HCT116 (cell line): Measurements from ENCODE around the gene TEAD3. TPM values are rescaled to one million over a fixed set of nuclear protein-coding genes. Genes with fewer than 3 reads are reported as not detected.

Source experiments
- ATAC-seq: fragments of 200-7000 bp; cut with Tn5 transposase; 2 replicates; pipeline ENCODE4 v1.9.1; 2020; ENCODE audit warnings: mild to moderate bottlenecking, moderate library complexity
- BruUV-seq: library from RNA; stranded (reverse); fragments of 400-500 nt; replicated peaks from 2 replicates; lab custom pipeline; 2021; lab: Mats Ljungman, UMichigan
- CTCF ChIA-PET: fragments of 300-600 bp; sonication (Branson Sonifier 250); formaldehyde crosslinking; loops from one replicate; lab custom pipeline; 2021; ENCODE audit warnings: antibody characterized with exemption; lab: Charles Lee
- POLR2A ChIA-PET: fragments of 300-600, 350-600 bp; sonication (Branson Sonifier 250); formaldehyde crosslinking; loops from one replicate; lab custom pipeline; 2021; ENCODE audit warnings: antibody characterized with exemption; lab: Charles Lee
- RAD21 ChIA-PET, 2 experiments: fragments of 300-600 bp; sonication (Branson Sonifier 250); formaldehyde crosslinking; loops; one replicate each; lab custom pipeline; 2023; ENCODE audit warnings: low total read pairs in 2 of 2; ENCODE audit not compliant: uncharacterized antibody in 2 of 2, unreplicated experiment in 2 of 2, low non-redundant PET in 1 of 2; lab: Charles Lee
- DNase-seq: peaks from one replicate; pipeline ENCODE4 v3.0.0-alpha.2; 2010; ENCODE audit warnings: low read depth, low spot score
- H2AFZ ChIP-seq: fragments of 200-600 bp; shearing (Covaris generic), sonication (generic); 2 replicates; pipeline ENCODE4 v1.6.1; 2017; ENCODE audit warnings: low read depth, mixed run types, mixed read lengths, antibody characterized with exemption, low read length; ENCODE audit not compliant: poor library complexity, severe bottlenecking
- H3K27ac ChIP-seq: 2 replicates; pipeline ENCODE4 v1.5.1; 2012; ENCODE audit warnings: low read depth, low read length
- H3K27me3 ChIP-seq: fragments of 200-600 bp; sonication (generic); 2 replicates; pipeline ENCODE4 v1.6.1; 2016; ENCODE audit warnings: mixed run types, low read length, mixed read lengths; ENCODE audit not compliant: insufficient read depth
- H3K36me3 ChIP-seq, 2 experiments: fragments of 200-500 bp in 1 of 2; fragments of 200-600 bp in 1 of 2; sonication (Bioruptor generic) in 1 of 2; sonication (generic) in 1 of 2; 2 replicates each; pipeline versions ENCODE4 v1.5.1 to v1.6.1; 2014 to 2016; ENCODE audit warnings: low read length in 2 of 2, inconsistent platforms in 1 of 2, mixed read lengths in 1 of 2, mixed run types in 1 of 2; ENCODE audit not compliant: insufficient read depth in 2 of 2, control insufficient read depth in 1 of 2
- H3K4me1 ChIP-seq, 2 experiments: fragments of 200-600 bp in 1 of 2; sonication (generic) in 1 of 2; 2 replicates each; pipeline versions ENCODE4 v1.5.1 to v1.6.1; 2012 to 2017; ENCODE audit warnings: low read length in 2 of 2, inconsistent platforms in 1 of 2, mild to moderate bottlenecking in 1 of 2, mixed read lengths in 1 of 2, mixed run types in 1 of 2, moderate library complexity in 1 of 2; ENCODE audit not compliant: insufficient read depth in 2 of 2, control insufficient read depth in 1 of 2
- H3K4me2 ChIP-seq: fragments of 200-600 bp; sonication (generic); 2 replicates; pipeline ENCODE4 v1.6.1; 2017; ENCODE audit warnings: mixed run types, low read length, mixed read lengths
- H3K4me3 ChIP-seq, 2 experiments: fragments of 200-600 bp in 1 of 2; sonication (generic) in 1 of 2; replicated peaks in 1 of 2; 2 replicates each; pipeline ENCODE4 v1.5.1; 2011 to 2016; ENCODE audit warnings: low read length in 2 of 2, control low read depth in 1 of 2, low read depth in 1 of 2, mild to moderate bottlenecking in 1 of 2, mixed read lengths in 1 of 2, mixed run types in 1 of 2
- H3K79me2 ChIP-seq: fragments of 200-600 bp; sonication (generic); 2 replicates; pipeline ENCODE4 v1.6.1; 2017; ENCODE audit warnings: mild to moderate bottlenecking, mixed run types, low read length, moderate library complexity, mixed read lengths; ENCODE audit not compliant: insufficient read depth
- H3K9ac ChIP-seq: fragments of 200-600 bp; sonication (generic); 2 replicates; pipeline ENCODE4 v1.6.1; 2016; ENCODE audit warnings: low read length, mixed read lengths
- H3K9me2 ChIP-seq: fragments of 200-600 bp; sonication (generic), shearing (Covaris generic); 2 replicates; pipeline ENCODE4 v1.6.1; 2017; ENCODE audit warnings: mixed run types, mild to moderate bottlenecking, moderate library complexity; ENCODE audit not compliant: insufficient read depth
- H3K9me3 ChIP-seq, 2 experiments: fragments of 200-500 bp in 1 of 2; fragments of 200-600 bp in 1 of 2; sonication (Bioruptor generic) in 1 of 2; sonication (generic) in 1 of 2; 2 replicates each; pipeline ENCODE4 v1.6.1; 2014 to 2017; ENCODE audit warnings: low read length in 2 of 2, mixed read lengths in 2 of 2, inconsistent platforms in 1 of 2, low read depth in 1 of 2, mild to moderate bottlenecking in 1 of 2, mixed run types in 1 of 2, moderate library complexity in 1 of 2; ENCODE audit not compliant: control insufficient read depth in 1 of 2, insufficient read depth in 1 of 2
- H4K20me1 ChIP-seq: fragments of 200-600 bp; sonication (generic), shearing (Covaris generic); 2 replicates; pipeline ENCODE4 v1.6.1; 2017; ENCODE audit warnings: mixed run types, mild to moderate bottlenecking, moderate library complexity; ENCODE audit not compliant: insufficient read depth
- CBX3 ChIP-seq: IDR thresholded peaks from 2 replicates; pipeline ENCODE4 v1.6.1; 2012; ENCODE audit warnings: low read depth
- CEBPB ChIP-seq: IDR thresholded peaks from 2 replicates; pipeline ENCODE4 v1.6.1; 2012; ENCODE audit warnings: low read depth
- EZH2phosphoT487 ChIP-seq: fragments of 200-600 bp; IDR thresholded peaks from 2 replicates; pipeline ENCODE4 v1.6.1; 2018; ENCODE audit warnings: antibody characterized with exemption, borderline replicate concordance
- MAX ChIP-seq: IDR thresholded peaks from 2 replicates; pipeline ENCODE4 v1.6.1; 2012
- POLR2A ChIP-seq: IDR thresholded peaks from 2 replicates; pipeline ENCODE4 v1.7.0; 2011; ENCODE audit warnings: borderline replicate concordance; ENCODE audit not compliant: insufficient read depth, insufficient read length; ENCODE audit errors: extremely low read depth
- POLR2AphosphoS5 ChIP-seq: IDR thresholded peaks from 2 replicates; pipeline ENCODE4 v1.6.1; 2011; ENCODE audit warnings: mild to moderate bottlenecking, low read depth, low read length, moderate library complexity
- RAD21 ChIP-seq: IDR thresholded peaks from 2 replicates; pipeline ENCODE4 v1.6.1; 2012; ENCODE audit warnings: low read depth, mild to moderate bottlenecking
- REST ChIP-seq: IDR thresholded peaks from 2 replicates; pipeline ENCODE4 v1.6.1; 2012; ENCODE audit warnings: low read depth
- SIN3A ChIP-seq: IDR thresholded peaks from 2 replicates; pipeline ENCODE4 v1.6.1; 2012; ENCODE audit warnings: low read depth
- SP1 ChIP-seq: IDR thresholded peaks from 2 replicates; pipeline ENCODE4 v1.6.1; 2012; ENCODE audit warnings: low read depth
- SRF ChIP-seq: IDR thresholded peaks from 2 replicates; pipeline ENCODE4 v1.6.1; 2012; ENCODE audit warnings: low read depth
- ZFX ChIP-seq: fragments of 450-650 bp; IDR thresholded peaks from 2 replicates; pipeline ENCODE4 v1.6.1; 2017
- ZNF274 ChIP-seq: fragments of 200-500 bp; sonication (Bioruptor generic); IDR thresholded peaks from 2 replicates; pipeline ENCODE4 v1.6.1; 2014; ENCODE audit warnings: mild to moderate bottlenecking, low read depth, low read length, inconsistent platforms
- intact Hi-C: fragments of 100-400 bp; cut with micrococcal nuclease; formaldehyde crosslinking; loops from 2 replicates; pipeline ENCODE4 v1.10.0; 2022
- total RNA-seq: library from RNA; stranded (reverse); gene quantifications from one replicate; pipeline ENCODE4 v1.2.1, GENCODE V29; 2021; ENCODE audit not compliant: unreplicated experiment
- TF ChIP-seq, protein P1 (sequence below): IDR thresholded peaks from 2 replicates; pipeline ENCODE4 v1.6.1; 2012
- TF ChIP-seq, protein P2 (sequence below): IDR thresholded peaks from 2 replicates; pipeline ENCODE4 v1.6.1; 2011; ENCODE audit warnings: mild to moderate bottlenecking, low read length, moderate library complexity; ENCODE audit not compliant: insufficient replicate concordance; ENCODE audit errors: extremely low read depth

TEAD3 gene
- total RNA-seq, 1 experiment from 2014 or later, result 21.8 TPM

- no peaks in the 10 kb centered on the region for H3K36me3 ChIP-seq
- H3K27ac ChIP-seq, result no peak overlapping the region
- CTCF ChIA-PET, result no interaction called here
- H4K20me1 ChIP-seq, result no peaks in the 10 kb centered on the region
- no peak overlapping the region for H2AFZ ChIP-seq
- intact Hi-C loops, result no loop called here
- peaks cover 45 to 68% of the 10 kb centered on the region in 2 experiments for H3K4me1 ChIP-seq
- BruUV-seq, result no TSS peak
- RAD21 ChIA-PET, result no interaction called here
- H3K4me3 ChIP-seq, result no peak overlapping the region
- H3K9ac ChIP-seq, result no peak overlapping the region
- H3K9me3 ChIP-seq, result no peaks in the 10 kb centered on the region
- POLR2A ChIA-PET, result no interaction called here
- H3K4me2 ChIP-seq, result no peak overlapping the region
- no peak for TF ChIP-seq POLR2A
- no peak for TF ChIP-seq POLR2AphosphoS5
- TF ChIP-seq, protein P1, sequence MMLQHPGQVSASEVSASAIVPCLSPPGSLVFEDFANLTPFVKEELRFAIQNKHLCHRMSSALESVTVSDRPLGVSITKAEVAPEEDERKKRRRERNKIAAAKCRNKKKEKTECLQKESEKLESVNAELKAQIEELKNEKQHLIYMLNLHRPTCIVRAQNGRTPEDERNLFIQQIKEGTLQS, result no peak
- TF ChIP-seq, protein P2, sequence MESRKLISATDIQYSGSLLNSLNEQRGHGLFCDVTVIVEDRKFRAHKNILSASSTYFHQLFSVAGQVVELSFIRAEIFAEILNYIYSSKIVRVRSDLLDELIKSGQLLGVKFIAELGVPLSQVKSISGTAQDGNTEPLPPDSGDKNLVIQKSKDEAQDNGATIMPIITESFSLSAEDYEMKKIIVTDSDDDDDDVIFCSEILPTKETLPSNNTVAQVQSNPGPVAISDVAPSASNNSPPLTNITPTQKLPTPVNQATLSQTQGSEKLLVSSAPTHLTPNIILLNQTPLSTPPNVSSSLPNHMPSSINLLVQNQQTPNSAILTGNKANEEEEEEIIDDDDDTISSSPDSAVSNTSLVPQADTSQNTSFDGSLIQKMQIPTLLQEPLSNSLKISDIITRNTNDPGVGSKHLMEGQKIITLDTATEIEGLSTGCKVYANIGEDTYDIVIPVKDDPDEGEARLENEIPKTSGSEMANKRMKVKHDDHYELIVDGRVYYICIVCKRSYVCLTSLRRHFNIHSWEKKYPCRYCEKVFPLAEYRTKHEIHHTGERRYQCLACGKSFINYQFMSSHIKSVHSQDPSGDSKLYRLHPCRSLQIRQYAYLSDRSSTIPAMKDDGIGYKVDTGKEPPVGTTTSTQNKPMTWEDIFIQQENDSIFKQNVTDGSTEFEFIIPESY, result no peak
- TF ChIP-seq REST, result no peak
- no peak for TF ChIP-seq SP1
- TF ChIP-seq CEBPB, result no peak
- TF ChIP-seq CBX3, result no peak
- TF ChIP-seq ZNF274, result no peak
- no peak for TF ChIP-seq RAD21
- no peak for TF ChIP-seq SIN3A
- TF ChIP-seq SRF, result no peak
- TF ChIP-seq EZH2phosphoT487, result no peak
- no peak for TF ChIP-seq MAX
- TF ChIP-seq ZFX, result no peak
- H3K27me3 ChIP-seq, result no peaks in the 10 kb centered on the region
- no peak for ATAC-seq
- H3K9me2 ChIP-seq, result no peaks in the 10 kb centered on the region
- DNase-seq, result no peak
- H3K79me2 ChIP-seq, result peaks cover 55% of the 10 kb centered on the region
Measured at GRCh38 chr6:35494161-35494563, 2.7 kb downstream of the TEAD3 start.
